Measurements from ENCODE around the gene PDE6B. TPM values are rescaled to one million over a fixed set of nuclear protein-coding genes. Genes with fewer than 3 reads are reported as not detected.
A peak's percentile ranks its signal among the peaks of the same experiment; 100 is the strongest.

The PDE6B gene
- total RNA-seq, 1 experiment from 2014 or later, result not detected

DNA sequence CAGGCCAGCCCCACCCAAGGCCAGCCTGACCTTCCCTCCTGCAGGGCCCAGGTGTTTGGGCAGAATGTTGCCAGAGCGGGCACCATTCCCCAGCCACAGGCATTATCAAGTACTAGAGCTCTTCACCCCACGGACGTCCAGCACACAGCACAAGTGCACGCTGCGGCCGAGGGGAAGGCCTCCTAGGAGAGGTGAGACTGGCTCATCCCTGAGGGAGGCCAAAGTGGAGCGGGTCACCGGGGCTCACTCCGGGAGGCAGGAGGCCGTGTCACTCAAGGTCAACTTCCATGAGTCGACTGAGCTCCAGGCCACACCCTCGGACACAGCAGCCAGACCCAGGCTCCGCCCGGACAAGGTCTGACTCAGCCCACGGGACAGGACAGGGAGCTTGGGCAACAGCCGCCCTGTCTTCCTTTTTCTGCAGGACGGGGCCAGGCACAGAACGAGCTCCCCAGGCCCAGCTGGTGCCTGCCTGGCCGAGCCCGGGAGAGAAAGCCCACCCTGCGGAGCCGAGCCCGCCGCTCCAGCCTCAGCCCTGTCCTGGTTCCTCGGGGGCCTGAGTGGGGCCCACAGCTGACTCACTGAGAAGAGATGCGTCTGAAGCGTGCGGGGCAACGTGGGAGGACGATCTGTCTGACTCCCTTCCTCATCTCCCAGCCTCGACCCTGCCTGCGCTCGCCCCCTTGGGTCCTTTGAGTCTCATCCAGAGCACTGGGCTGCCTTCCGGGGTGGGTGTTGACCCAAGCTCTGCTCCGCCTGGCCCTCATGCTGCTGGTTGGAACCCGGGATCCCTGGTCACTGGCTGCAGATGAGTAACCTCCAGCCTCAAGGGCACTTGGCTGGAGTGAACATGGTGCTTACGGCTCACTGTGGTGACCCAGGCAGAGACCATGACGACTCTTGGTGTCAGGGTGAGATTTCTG lies 61.9 kb downstream of the PDE6B start:
- no peak for TF ChIP-seq CTCF (IDR thresholded peaks at IDR 0.05; ENCODE audit: unreplicated experiment)
- Mint-ChIP-seq H3K27ac (ENCODE audit: low read depth, unreplicated experiment) (peak overlapping the region; percentile 91), H3K27me3 (ENCODE audit: insufficient read depth, unreplicated experiment) (no peaks in the 10 kb centered on the region), H3K36me3 (ENCODE audit: insufficient read depth, unreplicated experiment) (peaks cover 5% of the 10 kb centered on the region), H3K4me1 (ENCODE audit: insufficient read depth, unreplicated experiment) (peaks cover 11% of the 10 kb centered on the region), H3K9me3 (ENCODE audit: unreplicated experiment) (no peaks in the 10 kb centered on the region), H3K4me3 (ENCODE audit: unreplicated experiment) (peak overlapping the region; percentile 64)
- intact Hi-C loops (cut with micrococcal nuclease), result no loop called here
- CTCF ChIA-PET, result interaction anchor here (0.6 to 1.5 kb wide), 4 partner anchors 9 to 70 kb away, joined by 3 to 6 read pairs (median 4); partner anchors contain the start of gene MYL5
- BruUV-seq (replicated peaks), result no TSS peak
- POLR2A ChIA-PET, result interaction anchor here (0.6 to 1.7 kb wide), 12 partner anchors 9 to 213 kb away, joined by 3 to 18 read pairs (median 4); partner anchors contain the start of genes ATP5ME and MYL5
- DNase-seq (ENCODE audit: unreplicated experiment), result peak; percentile 93

GRCh38 chr4:687971-688853 lies 62.8 kb downstream of the PDE6B start:
- H3K27me3 Mint-ChIP-seq (ENCODE audit: insufficient read depth, unreplicated experiment), result no peaks in the 10 kb centered on the region
- no peak for TF ChIP-seq CTCF (IDR thresholded peaks at IDR 0.05; ENCODE audit: unreplicated experiment)
- ChIA-PET CTCF (interaction anchor here (0.7 to 1.5 kb wide), 2 partner anchors 13 to 69 kb away, joined by 4 to 6 read pairs; partner anchors contain the start of gene MYL5), POLR2A (interaction anchor here (0.6 to 1.7 kb wide), 7 partner anchors 9 to 214 kb away, joined by 3 to 18 read pairs (median 8); partner anchors contain the start of genes ATP5ME and MYL5)
- H3K4me1 Mint-ChIP-seq (ENCODE audit: insufficient read depth, unreplicated experiment), result peaks cover 11% of the 10 kb centered on the region
- intact Hi-C loops (cut with micrococcal nuclease), result no loop called here
- H3K9me3 Mint-ChIP-seq (ENCODE audit: unreplicated experiment), result no peaks in the 10 kb centered on the region
- peak overlapping the region; percentile 64 for H3K4me3 Mint-ChIP-seq (ENCODE audit: unreplicated experiment)
- H3K27ac Mint-ChIP-seq (ENCODE audit: low read depth, unreplicated experiment), result peak overlapping the region; percentile 91
- peaks cover 5% of the 10 kb centered on the region for H3K36me3 Mint-ChIP-seq (ENCODE audit: insufficient read depth, unreplicated experiment)
- BruUV-seq (replicated peaks), result no TSS peak
- DNase-seq (ENCODE audit: unreplicated experiment), result no peak

DNA sequence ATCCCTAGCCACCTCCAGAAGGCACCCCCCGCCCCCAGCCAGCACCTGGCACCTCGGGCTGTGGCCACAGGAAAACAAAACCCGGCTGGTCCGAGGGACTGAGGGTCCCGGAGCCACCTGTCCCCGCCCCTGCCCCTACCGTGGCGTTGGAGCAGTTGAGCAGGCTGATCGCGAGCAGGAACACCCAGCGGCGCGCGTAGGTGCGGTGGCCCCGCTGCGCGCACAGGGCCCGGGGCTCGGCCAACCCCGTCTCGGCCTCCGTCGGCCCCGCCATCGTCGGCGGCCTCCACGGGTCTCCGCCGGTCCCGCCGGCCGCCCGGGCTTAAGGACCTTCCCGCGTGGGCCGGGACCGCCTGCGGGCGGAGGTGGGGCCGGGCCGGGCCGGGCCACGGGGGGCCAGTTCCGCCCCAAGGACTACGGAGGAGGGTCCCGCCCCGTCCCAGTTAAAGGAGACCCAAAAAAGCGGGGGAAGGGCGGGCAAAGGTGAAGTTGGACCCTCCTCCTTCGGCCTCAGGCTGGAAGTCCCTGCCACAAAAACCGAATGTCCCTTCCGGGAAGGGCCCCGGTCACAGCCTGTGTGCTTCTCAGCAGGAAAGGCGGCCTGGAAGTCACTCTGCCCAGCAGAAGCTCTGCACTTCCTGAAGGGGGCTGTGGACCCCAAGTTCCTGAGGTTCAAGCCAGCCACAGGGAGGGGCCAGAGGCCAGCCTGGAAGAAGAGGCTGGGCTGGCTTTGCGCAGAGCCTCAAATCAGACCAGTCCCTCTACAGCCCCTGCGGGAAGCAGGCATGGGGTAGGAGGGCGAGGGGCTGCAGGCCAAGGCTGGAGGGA lies 63.7 kb downstream of the PDE6B start, which contains the start of gene SLC49A3:
Gene SLC49A3, minus strand, starts transcription at position 298 of the 828 bp plus-strand sequence. Its CDS starts 24 bp downstream, at position 274.
- Mint-ChIP-seq H3K4me3 (ENCODE audit: unreplicated experiment) (peak within 1 kb of the TSS; percentile 64), H3K27me3 (ENCODE audit: insufficient read depth, unreplicated experiment) (no peaks in the 10 kb centered on the region), H3K36me3 (ENCODE audit: insufficient read depth, unreplicated experiment) (peaks cover 5% of the 10 kb centered on the region), H3K4me1 (ENCODE audit: insufficient read depth, unreplicated experiment) (peaks cover 11% of the 10 kb centered on the region), H3K9me3 (ENCODE audit: unreplicated experiment) (no peaks in the 10 kb centered on the region), H3K27ac (ENCODE audit: low read depth, unreplicated experiment) (peak within 1 kb of the TSS; percentile 91)
- ChIA-PET CTCF (no interaction called here), POLR2A (no interaction called here)
- BruUV-seq (replicated peaks), result no TSS peak
- intact Hi-C loops (cut with micrococcal nuclease), result no loop called here
- no peak for TF ChIP-seq CTCF (IDR thresholded peaks at IDR 0.05; ENCODE audit: unreplicated experiment)
- DNase-seq (ENCODE audit: unreplicated experiment), result no peak

Data from MCF 10A (cell line).